Right lobe of liver (tissue), 4 donors: Measurements from ENCODE around the gene CRKL.

Source experiments
- CTCF ChIP-seq, 4 donors: fragments of 200-600 bp in 3 of 4; fragments of 450-650 bp in 1 of 4; IDR thresholded peaks; one replicate each; pipeline versions ENCODE4 v1.5.1 to v1.8.0; 2016 to 2022; ENCODE audit warnings: antibody characterized with exemption in 4 of 4, mild to moderate bottlenecking in 2 of 4
- POLR2A ChIP-seq: fragments of 450-650 bp; IDR thresholded peaks from one replicate; pipeline ENCODE4 v1.6.1; 2017; ENCODE audit warnings: antibody characterized with exemption, mild to moderate bottlenecking
- donor health status: DM: no; HTN: no; CAD: no.
- donor health status: DM: no; HTN: no; CAD: no.
- donor health status: DM: no; HTN: yes; CAD: no.

- no peak for TF ChIP-seq CTCF (IDR thresholded peaks at IDR 0.05)
- TF ChIP-seq POLR2A = no peak
These were observed 11.4 kb downstream of the CRKL start for GRCh38 chr22:20928573-20928967.
